Thyroid gland (tissue), 4 donors: ENCODE results near the gene KRT81. TPM values are rescaled to one million over a fixed set of nuclear protein-coding genes. Genes with fewer than 3 reads are reported as not detected.

Source experiments
- DNase-seq, 2 donors: peaks; one replicate each; pipeline ENCODE4 v3.0.0-alpha.2; 2019
- H3K27ac ChIP-seq, 3 donors: fragments of 200-600 bp; sonication (generic); 1 replicate in 2 of 3; 2 replicates in 1 of 3; pipeline ENCODE4 v1.5.1; 2016 to 2019; ENCODE audit warnings: mild to moderate bottlenecking in 1 of 3, moderate library complexity in 1 of 3
- H3K27me3 ChIP-seq: fragments of 200-600 bp; sonication (generic); one replicate; pipeline ENCODE4 v1.5.1; 2019
- H3K36me3 ChIP-seq, 2 donors: fragments of 200-600 bp; sonication (generic); one replicate each; pipeline ENCODE4 v1.5.1; 2016 to 2019
- H3K4me1 ChIP-seq, 2 donors: fragments of 200-600 bp; sonication (generic); one replicate each; pipeline ENCODE4 v1.5.1; 2017 to 2019
- H3K4me3 ChIP-seq, 3 donors: fragments of 200-600 bp; sonication (generic); replicated peaks in 1 of 3; 1 replicate in 2 of 3; 2 replicates in 1 of 3; pipeline ENCODE4 v1.5.1; 2016; ENCODE audit warnings: mild to moderate bottlenecking in 1 of 3
- H3K9me3 ChIP-seq: fragments of 200-600 bp; sonication (generic); one replicate; pipeline ENCODE4 v1.5.1; 2017
- POLR2A ChIP-seq, 2 donors: fragments of 450-650 bp; IDR thresholded peaks; one replicate each; pipeline ENCODE4 v1.6.1; 2017; ENCODE audit warnings: antibody characterized with exemption in 2 of 2, mild to moderate bottlenecking in 2 of 2, moderate library complexity in 1 of 2
- WGBS, 2 donors: methylation state at CpG; one replicate each; pipeline ENCODE4 v1.1.5; 2017; 5-methylcytosine and 5-hydroxymethylcytosine counted together
- intact Hi-C: fragments of 100-400 bp; cut with DNase I; formaldehyde crosslinking; loops from one replicate; pipeline ENCODE4 v1.15.1; 2023
- total RNA-seq, 4 donors: library from RNA; depleted of rRNA; stranded (reverse); fragments of >200 nt; gene quantifications; one replicate each; pipeline ENCODE4 v1.2.3, GENCODE V29; 2016
- TF ChIP-seq, protein P1 (sequence below), 6 experiments: fragments of 200-600 bp in 3 of 6; fragments of 450-650 bp in 3 of 6; sonication (generic) in 3 of 6; IDR thresholded peaks; one replicate each; pipeline ENCODE4 v1.5.1; 2016 to 2019; ENCODE audit warnings: antibody characterized with exemption in 6 of 6, mild to moderate bottlenecking in 2 of 6, inconsistent platforms in 1 of 6, moderate library complexity in 1 of 6

The KRT81 gene
- total RNA-seq, 4 donors from 2014 or later, result 0.11 to 0.71 TPM; not detected in 2

DNA sequence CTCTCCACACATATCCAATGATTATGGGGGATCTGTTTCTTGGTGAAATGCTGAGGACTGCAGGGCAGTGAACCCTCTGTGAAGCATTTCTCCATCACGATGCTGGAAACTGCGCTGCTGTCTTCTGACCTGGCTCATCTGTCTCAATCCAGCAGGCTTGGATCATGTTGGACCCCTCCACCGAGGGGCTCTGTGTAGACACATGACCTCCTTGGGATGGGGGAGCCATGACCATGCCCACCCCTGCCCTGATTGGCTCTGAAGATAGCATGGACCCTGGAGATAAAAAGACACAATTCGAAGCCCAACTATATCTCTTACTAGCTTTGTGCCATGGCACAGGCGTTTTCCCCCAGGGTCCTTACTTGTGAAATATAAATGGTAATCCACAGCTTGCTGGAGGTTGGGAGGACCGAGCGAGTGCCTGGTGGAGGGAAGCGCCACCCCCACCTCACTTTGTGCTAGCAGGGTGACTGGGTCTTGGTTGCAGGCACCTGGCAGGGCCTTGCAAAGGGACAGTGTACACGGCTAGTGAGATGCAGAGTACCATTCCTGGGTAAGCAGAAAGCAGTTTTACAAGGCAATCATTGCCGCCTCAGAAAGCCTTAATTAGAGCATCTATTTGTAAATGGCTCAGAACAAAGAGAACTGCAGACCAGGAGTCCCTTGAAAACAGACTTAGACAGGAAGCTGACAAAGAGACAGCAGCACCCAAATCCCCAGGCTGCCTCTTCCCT lies 32.2 kb upstream of the KRT81 start:
- no peak for TF ChIP-seq POLR2A (IDR thresholded peaks at IDR 0.05)
- TF ChIP-seq, protein P1, sequence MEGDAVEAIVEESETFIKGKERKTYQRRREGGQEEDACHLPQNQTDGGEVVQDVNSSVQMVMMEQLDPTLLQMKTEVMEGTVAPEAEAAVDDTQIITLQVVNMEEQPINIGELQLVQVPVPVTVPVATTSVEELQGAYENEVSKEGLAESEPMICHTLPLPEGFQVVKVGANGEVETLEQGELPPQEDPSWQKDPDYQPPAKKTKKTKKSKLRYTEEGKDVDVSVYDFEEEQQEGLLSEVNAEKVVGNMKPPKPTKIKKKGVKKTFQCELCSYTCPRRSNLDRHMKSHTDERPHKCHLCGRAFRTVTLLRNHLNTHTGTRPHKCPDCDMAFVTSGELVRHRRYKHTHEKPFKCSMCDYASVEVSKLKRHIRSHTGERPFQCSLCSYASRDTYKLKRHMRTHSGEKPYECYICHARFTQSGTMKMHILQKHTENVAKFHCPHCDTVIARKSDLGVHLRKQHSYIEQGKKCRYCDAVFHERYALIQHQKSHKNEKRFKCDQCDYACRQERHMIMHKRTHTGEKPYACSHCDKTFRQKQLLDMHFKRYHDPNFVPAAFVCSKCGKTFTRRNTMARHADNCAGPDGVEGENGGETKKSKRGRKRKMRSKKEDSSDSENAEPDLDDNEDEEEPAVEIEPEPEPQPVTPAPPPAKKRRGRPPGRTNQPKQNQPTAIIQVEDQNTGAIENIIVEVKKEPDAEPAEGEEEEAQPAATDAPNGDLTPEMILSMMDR (IDR thresholded peaks at IDR 0.05), result no peak
- Histone ChIP-seq H3K27ac (no peak overlapping the region), H3K4me1 (peaks cover 7 to 26% of the 10 kb centered on the region in 2 donors), H3K27me3 (no peaks in the 10 kb centered on the region), H3K9me3 (no peaks in the 10 kb centered on the region), H3K36me3 (no peaks in the 10 kb centered on the region), H3K4me3 (no peak overlapping the region)
- WGBS, 2 donors, result 92 to 95% methylated on average over 10 of the region's 10 CpGs
- intact Hi-C loops, result no loop called here
- no peak for DNase-seq

DNA sequence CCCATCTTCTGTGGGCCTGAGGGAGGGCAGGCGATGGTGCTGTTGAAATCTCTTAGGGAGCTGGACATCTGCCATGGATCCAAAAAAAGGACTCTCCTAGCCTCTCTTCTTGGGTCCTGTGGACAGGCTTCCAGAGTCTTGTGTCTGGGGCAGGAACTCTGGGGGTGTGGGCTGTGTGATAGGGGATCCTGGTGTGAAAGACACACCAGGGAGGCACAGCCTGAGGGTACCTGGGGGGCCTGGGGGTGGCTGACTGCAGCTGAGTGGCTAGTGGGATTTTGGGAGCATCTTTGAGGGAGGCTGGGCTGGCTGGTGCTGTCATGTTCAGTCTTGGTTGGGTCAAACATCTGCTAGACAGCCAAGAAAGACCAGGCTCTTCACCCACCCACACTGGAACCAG lies 31.7 kb upstream of the KRT81 start:
- Histone ChIP-seq H3K4me1 (peaks cover 7 to 22% of the 10 kb centered on the region in 2 donors), H3K27me3 (no peaks in the 10 kb centered on the region), H3K9me3 (no peaks in the 10 kb centered on the region), H3K4me3 (no peak overlapping the region), H3K36me3 (no peaks in the 10 kb centered on the region), H3K27ac (no peak overlapping the region)
- intact Hi-C loops, result no loop called here
- no peak for DNase-seq
- WGBS, 2 donors, result 73 to 80% methylated on average over 1 of the region's 1 CpG
- TF ChIP-seq, protein P1 (IDR thresholded peaks at IDR 0.05), result no peak
- no peak for TF ChIP-seq POLR2A (IDR thresholded peaks at IDR 0.05)

DNA sequence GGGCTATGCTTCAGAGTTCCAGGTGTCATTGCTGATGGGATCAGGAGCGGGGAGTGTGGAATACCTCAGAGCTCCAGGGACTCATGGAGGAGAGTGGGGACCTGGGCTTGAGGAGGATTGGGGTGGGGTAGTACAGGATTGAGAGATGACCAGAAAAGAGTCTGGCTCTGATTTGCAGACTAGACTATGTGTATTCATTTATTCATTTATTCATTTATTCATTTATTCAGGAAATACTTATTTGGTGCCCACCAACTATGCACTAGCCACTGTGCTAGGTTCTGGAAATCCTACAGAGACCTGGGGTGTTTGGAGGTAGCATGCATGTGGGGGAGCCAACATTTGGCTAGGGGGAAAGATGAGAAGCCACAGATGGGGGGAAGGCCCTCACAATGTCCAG lies 30.7 kb upstream of the KRT81 start:
- Histone ChIP-seq H3K27me3 (no peaks in the 10 kb centered on the region), H3K4me1 (peaks cover 7 to 12% of the 10 kb centered on the region in 2 donors), H3K4me3 (no peak overlapping the region), H3K27ac (no peak overlapping the region), H3K36me3 (no peaks in the 10 kb centered on the region), H3K9me3 (no peaks in the 10 kb centered on the region)
- intact Hi-C loops, result no loop called here
- TF ChIP-seq, protein P1 (IDR thresholded peaks at IDR 0.05), result no peak
- TF ChIP-seq POLR2A (IDR thresholded peaks at IDR 0.05), result no peak
- WGBS, 2 donors, result 94 to 97% methylated on average over 1 of the region's 1 CpG
- no peak for DNase-seq

DNA sequence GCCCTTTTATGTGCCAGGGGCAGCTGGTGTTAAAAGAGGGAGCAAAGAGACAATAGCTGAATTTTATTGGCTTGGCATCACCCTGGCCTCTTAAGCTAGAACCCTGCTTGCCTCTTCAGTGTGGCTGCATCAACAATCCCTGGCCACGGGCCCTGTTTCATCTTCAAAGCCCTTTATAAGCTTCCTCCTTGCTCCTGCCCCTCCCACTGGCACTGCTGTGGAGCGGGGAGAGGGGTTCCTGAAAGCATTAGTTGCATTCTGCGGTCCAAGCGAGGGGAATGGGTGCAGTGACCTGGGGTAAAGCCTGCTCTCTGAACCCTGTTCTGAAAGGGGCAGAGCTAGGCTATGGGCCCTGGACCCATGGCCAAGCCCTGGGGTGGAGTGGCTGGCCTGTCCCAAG lies 30.1 kb upstream of the KRT81 start:
- H3K36me3 ChIP-seq, result no peaks in the 10 kb centered on the region
- TF ChIP-seq POLR2A (IDR thresholded peaks at IDR 0.05), result no peak
- TF ChIP-seq, protein P1 (IDR thresholded peaks at IDR 0.05), result no peak
- peaks cover 7 to 12% of the 10 kb centered on the region in 2 donors for H3K4me1 ChIP-seq
- H3K27ac ChIP-seq, result peak overlapping the region in 1 of 3 donors; percentile 19
- intact Hi-C loops, result no loop called here
- 13 to 47% methylated on average over 3 of the region's 4 CpGs for WGBS, 2 donors
- H3K9me3 ChIP-seq, result no peaks in the 10 kb centered on the region
- H3K27me3 ChIP-seq, result no peaks in the 10 kb centered on the region
- no peak overlapping the region for H3K4me3 ChIP-seq
- DNase-seq, result peak; percentile 87 to 94

DNA sequence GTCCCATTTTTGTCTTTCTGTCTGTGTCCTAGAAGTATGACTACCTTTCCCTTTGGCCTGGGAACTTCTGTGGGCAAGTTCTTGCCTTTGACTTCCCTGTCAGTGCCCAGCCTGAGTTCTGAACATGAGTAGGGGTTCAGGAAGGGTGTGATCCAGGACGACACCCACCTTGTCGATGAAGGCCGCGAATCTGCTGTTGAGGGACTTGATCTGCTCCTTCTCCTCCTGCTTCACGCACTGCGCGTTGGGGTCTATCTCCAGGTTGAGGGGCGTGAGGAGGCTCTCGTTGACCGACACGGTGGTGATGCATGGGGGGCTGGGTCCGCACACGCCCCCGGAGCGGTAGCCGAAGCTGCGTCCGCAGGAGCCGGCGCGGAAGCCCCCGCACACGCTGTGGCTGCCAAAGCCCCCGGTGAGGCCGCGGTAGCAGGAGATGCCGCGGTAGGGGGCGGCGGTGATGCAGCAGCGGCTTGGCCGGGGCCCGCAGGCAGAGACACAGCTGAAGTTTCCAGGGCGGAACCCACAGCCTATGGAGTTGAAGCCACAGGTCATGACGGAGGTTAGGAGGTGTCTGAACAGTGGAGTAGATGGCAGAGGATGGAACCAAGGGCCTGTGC lies 29.6 kb upstream of the KRT81 start, which contains the start of gene KRT83:
Gene KRT83, minus strand, starts transcription at position 615 of the 617 bp plus-strand sequence. Its CDS starts 63 bp downstream, at position 552.
- H3K27ac ChIP-seq, result peak within 1 kb of the TSS in 1 of 3 donors; percentile 19
- no peaks in the 10 kb centered on the region for H3K9me3 ChIP-seq
- H3K4me3 ChIP-seq, result no peak within 1 kb of the TSS
- intact Hi-C loops, result no loop called here
- WGBS, 2 donors, result 74 to 79% methylated on average over 12 to 16 of the region's 35 CpGs
- peaks cover 7 to 12% of the 10 kb centered on the region in 2 donors for H3K4me1 ChIP-seq
- peak in 1 of 2 donors; percentile 10 for TF ChIP-seq POLR2A (IDR thresholded peaks at IDR 0.05)
- TF ChIP-seq, protein P1 (IDR thresholded peaks at IDR 0.05), result no peak
- DNase-seq, result no peak
- no peaks in the 10 kb centered on the region for H3K36me3 ChIP-seq
- no peaks in the 10 kb centered on the region for H3K27me3 ChIP-seq
